Transverse colon (tissue), 4 donors: ENCODE data around the gene KCNC4. TPM values are rescaled to one million over a fixed set of nuclear protein-coding genes. Genes with fewer than 3 reads are reported as not detected.

ENCODE experiments used
- DNase-seq: peaks from one replicate; pipeline ENCODE4 v3.0.0-alpha.2; 2019
- H3K27ac ChIP-seq, 4 donors: fragments of 200-600 bp; sonication (generic); 2 replicates each; pipeline ENCODE4 v1.5.1; 2016 to 2018; ENCODE audit warnings: inconsistent platforms in 4 of 4
- H3K27me3 ChIP-seq: fragments of 200-600 bp; sonication (generic); 2 replicates; pipeline ENCODE4 v1.5.1; 2017; ENCODE audit warnings: inconsistent platforms
- H3K36me3 ChIP-seq, 4 donors: fragments of 200-600 bp; sonication (generic); 2 replicates each; pipeline ENCODE4 v1.5.1; 2017 to 2019; ENCODE audit warnings: inconsistent platforms in 4 of 4
- H3K4me1 ChIP-seq, 4 donors: fragments of 200-600 bp; sonication (generic); 2 replicates each; pipeline ENCODE4 v1.5.1; 2017 to 2020; ENCODE audit warnings: inconsistent platforms in 4 of 4
- H3K4me3 ChIP-seq, 4 donors: fragments of 200-600 bp; sonication (generic); 1 replicate in 1 of 4; 2 replicates in 3 of 4; pipeline versions ENCODE4 v1.5.1 to v1.6.1; 2017 to 2019; ENCODE audit warnings: inconsistent platforms in 4 of 4
- H3K9me3 ChIP-seq, 2 donors: fragments of 200-600 bp; sonication (generic); 2 replicates each; pipeline ENCODE4 v1.5.1; 2017 to 2019; ENCODE audit warnings: inconsistent platforms in 2 of 2
- EP300 ChIP-seq: sonication (generic); formaldehyde crosslinking; IDR thresholded peaks from one replicate; pipeline ENCODE4 v1.6.1; 2017; ENCODE audit warnings: antibody characterized with exemption, low read depth
- POLR2A ChIP-seq: fragments of 450-650 bp; IDR thresholded peaks from one replicate; pipeline ENCODE4 v1.6.1; 2016; ENCODE audit warnings: antibody characterized with exemption, mild to moderate bottlenecking, moderate library complexity
- POLR2AphosphoS5 ChIP-seq, 3 donors: sonication (generic); formaldehyde crosslinking; IDR thresholded peaks; one replicate each; pipeline ENCODE4 v1.6.1; 2016; ENCODE audit warnings: antibody characterized with exemption in 3 of 3
- WGBS, 2 donors: methylation state at CpG; one replicate each; pipeline ENCODE4 v1.1.5; 2018; ENCODE audit warnings: low coverage in 1 of 2; 5-methylcytosine and 5-hydroxymethylcytosine counted together
- in situ Hi-C, 4 donors: fragments of 200-750 bp; cut with MboI; loops; one replicate each; pipeline versions ENCODE4 v1.15.0 to v1.15.1; 2017; ENCODE audit warnings: low sequenced_read_pairs in 3 of 4, low pct_ligation_motif_present in 1 of 4, low pct_unique_long_range_greater_than_20kb in 1 of 4
- intact Hi-C: fragments of 100-400 bp; cut with DNase I; formaldehyde crosslinking; loops from one replicate; pipeline ENCODE4 v1.15.1; 2023; ENCODE audit warnings: low total_unique reads
- total RNA-seq, 4 donors: library from RNA; depleted of rRNA; stranded (reverse); fragments of >200 nt; gene quantifications; one replicate each; pipeline ENCODE4 v1.1.0, GENCODE V29; 2016
- TF ChIP-seq, protein P1 (sequence below), 5 experiments: fragments of 200-600 bp in 3 of 5; fragments of 450-650 bp in 2 of 5; sonication (generic) in 3 of 5; IDR thresholded peaks; 1 replicate in 2 of 5; 2 replicates in 3 of 5; pipeline ENCODE4 v1.5.1; 2016 to 2017; ENCODE audit warnings: antibody characterized with exemption in 5 of 5, inconsistent platforms in 3 of 5, mild to moderate bottlenecking in 2 of 5, moderate library complexity in 1 of 5

The KCNC4 gene
- total RNA-seq, 4 donors from 2014 or later, result 1.8 to 25.8 (median 4.9) TPM

- peaks cover 5 to 34% (median 14%) of the 10 kb centered on the region in 4 donors for H3K4me1 ChIP-seq
- no peak overlapping the region for H3K27ac ChIP-seq
- H3K27me3 ChIP-seq, result peaks cover 7% of the 10 kb centered on the region
- TF ChIP-seq EP300, result no peak
- TF ChIP-seq POLR2A, result no peak
- no peak for TF ChIP-seq POLR2AphosphoS5 (IDR thresholded peaks at IDR 0.05)
- TF ChIP-seq, protein P1, sequence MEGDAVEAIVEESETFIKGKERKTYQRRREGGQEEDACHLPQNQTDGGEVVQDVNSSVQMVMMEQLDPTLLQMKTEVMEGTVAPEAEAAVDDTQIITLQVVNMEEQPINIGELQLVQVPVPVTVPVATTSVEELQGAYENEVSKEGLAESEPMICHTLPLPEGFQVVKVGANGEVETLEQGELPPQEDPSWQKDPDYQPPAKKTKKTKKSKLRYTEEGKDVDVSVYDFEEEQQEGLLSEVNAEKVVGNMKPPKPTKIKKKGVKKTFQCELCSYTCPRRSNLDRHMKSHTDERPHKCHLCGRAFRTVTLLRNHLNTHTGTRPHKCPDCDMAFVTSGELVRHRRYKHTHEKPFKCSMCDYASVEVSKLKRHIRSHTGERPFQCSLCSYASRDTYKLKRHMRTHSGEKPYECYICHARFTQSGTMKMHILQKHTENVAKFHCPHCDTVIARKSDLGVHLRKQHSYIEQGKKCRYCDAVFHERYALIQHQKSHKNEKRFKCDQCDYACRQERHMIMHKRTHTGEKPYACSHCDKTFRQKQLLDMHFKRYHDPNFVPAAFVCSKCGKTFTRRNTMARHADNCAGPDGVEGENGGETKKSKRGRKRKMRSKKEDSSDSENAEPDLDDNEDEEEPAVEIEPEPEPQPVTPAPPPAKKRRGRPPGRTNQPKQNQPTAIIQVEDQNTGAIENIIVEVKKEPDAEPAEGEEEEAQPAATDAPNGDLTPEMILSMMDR (IDR thresholded peaks at IDR 0.05), result no peak
- no peak for DNase-seq
- intact Hi-C loops, result no loop called here
- H3K4me3 ChIP-seq, result no peak overlapping the region
- in situ Hi-C loops, result no loop called here
- H3K36me3 ChIP-seq, result no peaks in the 10 kb centered on the region
- H3K9me3 ChIP-seq, result no peaks in the 10 kb centered on the region
- WGBS, 2 donors, result 79 to 89% methylated on average over 1 to 2 of the region's 2 CpGs
Observed at GRCh38 chr1:110213143-110213540, 3.0 kb downstream of the KCNC4 start.

DNA sequence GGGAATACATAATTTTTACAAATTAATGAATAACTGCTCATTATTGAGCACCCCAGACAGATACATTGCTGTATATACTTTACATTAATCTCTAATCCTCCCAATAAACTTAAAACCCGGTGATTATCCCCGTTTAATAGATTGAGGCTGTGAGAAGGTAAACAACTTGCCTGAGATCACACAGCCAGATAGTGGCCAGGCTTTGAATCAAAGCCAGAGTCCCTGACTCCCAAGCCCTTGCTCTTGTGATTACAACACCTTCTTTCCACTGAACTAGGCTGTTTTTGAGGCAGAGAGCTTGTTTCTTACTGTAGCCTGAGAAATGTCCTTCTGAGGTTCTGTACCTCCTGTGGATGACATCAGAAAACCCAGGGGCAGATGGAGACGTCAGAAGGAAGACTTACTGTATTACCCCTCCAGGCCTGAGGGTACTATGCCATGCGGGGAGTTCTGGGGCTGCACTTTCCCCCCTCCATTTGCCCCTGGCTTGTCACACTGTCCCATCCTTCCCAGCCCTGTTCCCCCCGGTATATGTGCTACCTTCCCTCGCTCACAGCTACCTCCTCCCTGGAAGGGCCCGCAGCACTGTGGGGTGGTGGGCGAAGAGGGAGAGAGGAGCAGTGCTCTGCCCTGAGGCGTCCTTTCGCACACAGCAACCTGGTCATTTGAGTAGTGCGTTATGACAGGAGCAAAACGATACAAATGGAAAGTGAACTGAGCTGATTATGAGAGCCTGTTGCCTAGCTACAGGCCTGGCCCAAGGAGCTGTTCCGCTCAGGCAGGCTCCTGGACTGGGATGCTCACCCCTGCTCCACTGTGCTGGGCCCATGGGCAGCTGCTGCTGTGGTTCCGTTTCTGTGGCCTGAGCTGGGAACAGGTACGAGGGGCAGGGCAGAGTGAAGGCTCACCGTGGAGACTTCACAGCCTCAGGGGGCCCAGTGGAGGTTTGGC, 4.6 kb downstream of the KCNC4 start:
- peaks cover 0 to 24% (median 8%) of the 10 kb centered on the region in 4 donors for H3K4me1 ChIP-seq
- WGBS, 2 donors, result 70 to 75% methylated on average over 3 to 16 of the region's 16 CpGs
- no peak for DNase-seq
- intact Hi-C loops (no loop called here), in situ Hi-C loops (no loop called here)
- no peak overlapping the region for H3K27ac ChIP-seq
- TF ChIP-seq POLR2AphosphoS5 (IDR thresholded peaks at IDR 0.05) (no peak), EP300 (no peak), POLR2A (no peak)
- TF ChIP-seq, protein P1 (IDR thresholded peaks at IDR 0.05), result no peak
- no peak overlapping the region for H3K4me3 ChIP-seq
- no peaks in the 10 kb centered on the region for H3K9me3 ChIP-seq
- H3K36me3 ChIP-seq, result no peaks in the 10 kb centered on the region
- H3K27me3 ChIP-seq, result peaks cover 7% of the 10 kb centered on the region

DNA sequence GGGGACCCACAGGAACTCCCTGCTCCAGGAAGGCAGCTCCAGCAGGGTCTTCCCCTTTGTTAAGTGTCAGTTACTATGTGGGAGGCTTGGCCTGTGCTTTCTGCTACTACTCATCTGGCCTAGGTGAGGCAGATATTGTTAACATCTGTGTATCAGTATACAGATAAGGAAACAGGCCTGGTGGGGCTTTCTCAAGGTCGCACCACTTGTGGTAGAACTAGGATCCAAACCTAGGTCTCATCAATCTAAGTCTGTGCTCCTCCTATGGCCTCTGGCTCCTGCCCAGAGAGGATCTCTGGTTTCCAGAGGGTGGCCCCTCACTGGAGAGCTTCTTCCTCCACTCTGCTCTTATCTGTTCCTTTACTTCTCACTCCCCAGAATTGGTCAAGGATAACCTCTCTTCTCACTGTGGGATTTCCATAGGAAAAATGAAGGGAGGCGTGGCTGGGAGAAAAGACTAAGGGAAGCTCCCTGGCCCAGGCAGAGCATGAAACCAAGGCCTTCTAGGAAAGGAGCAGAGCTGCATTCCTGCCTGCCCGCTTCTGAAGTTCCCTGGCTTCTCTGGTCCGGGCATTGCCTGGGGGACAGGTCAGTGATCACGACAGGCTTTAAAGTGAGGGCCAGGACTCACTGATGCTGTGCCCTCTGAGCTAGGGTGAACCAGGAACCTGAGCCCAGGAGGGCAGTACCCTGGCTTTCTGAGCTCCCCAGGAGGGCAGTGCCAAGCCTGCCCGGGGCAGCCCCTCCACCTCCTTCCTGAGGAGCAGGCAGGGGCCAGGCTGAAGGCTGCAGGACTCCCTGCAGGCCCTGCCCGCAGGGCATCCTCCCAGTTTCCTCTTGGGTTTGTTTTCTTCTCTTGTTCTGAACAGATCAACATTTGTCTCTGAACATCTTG, 5.8 kb downstream of the KCNC4 start:
- H3K27ac ChIP-seq, result no peak overlapping the region

More for the DNA sequence above, 5.8 kb downstream of the KCNC4 start:
- 60 to 83% methylated on average over 1 to 7 of the region's 7 CpGs for WGBS, 2 donors
- Histone ChIP-seq H3K9me3 (no peaks in the 10 kb centered on the region), H3K36me3 (no peaks in the 10 kb centered on the region), H3K27me3 (peaks cover 7% of the 10 kb centered on the region), H3K4me1 (peaks cover 0 to 20% (median 7%) of the 10 kb centered on the region in 4 donors), H3K4me3 (no peak overlapping the region)
- DNase-seq, result no peak
- TF ChIP-seq EP300 (no peak), POLR2AphosphoS5 (IDR thresholded peaks at IDR 0.05) (no peak), POLR2A (no peak)
- TF ChIP-seq, protein P1 (IDR thresholded peaks at IDR 0.05), result no peak
- in situ Hi-C loops (no loop called here), intact Hi-C loops (no loop called here)
